Uterus (tissue), 2 donors: ENCODE data around the gene SGK2.

Experiments
- POLR2A ChIP-seq, 2 donors: fragments of 450-650 bp; IDR thresholded peaks; one replicate each; pipeline ENCODE4 v1.6.1; 2016; ENCODE audit warnings: antibody characterized with exemption in 2 of 2, mild to moderate bottlenecking in 1 of 2, moderate library complexity in 1 of 2
- TF ChIP-seq, protein P1 (sequence below), 4 experiments: fragments of 200-600 bp in 2 of 4; fragments of 450-650 bp in 2 of 4; sonication (generic) in 2 of 4; IDR thresholded peaks; one replicate each; pipeline ENCODE4 v1.5.1; 2016 to 2019; ENCODE audit warnings: antibody characterized with exemption in 4 of 4, mild to moderate bottlenecking in 2 of 4, moderate library complexity in 1 of 4

DNA sequence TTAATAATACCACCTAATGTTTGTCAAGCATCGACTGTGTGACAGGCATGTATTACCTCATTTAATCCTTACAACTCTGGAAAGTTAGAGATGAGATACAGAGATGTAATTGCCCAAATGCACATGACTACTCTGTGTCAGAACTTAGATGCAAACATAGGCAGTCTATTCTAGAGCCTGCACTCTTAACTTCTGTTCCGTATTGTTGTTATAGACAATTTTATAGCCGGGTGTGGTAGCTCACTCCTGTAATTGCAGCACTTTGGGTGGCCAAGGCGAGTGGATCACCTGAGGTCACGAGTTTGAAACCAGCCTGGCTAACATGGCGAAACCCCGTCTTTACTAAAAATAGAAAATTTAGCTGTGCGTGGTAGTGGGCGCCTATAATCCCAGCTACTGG, 46.9 kb downstream of the SGK2 start:
- no peak for TF ChIP-seq POLR2A (IDR thresholded peaks at IDR 0.05)
- TF ChIP-seq, protein P1, sequence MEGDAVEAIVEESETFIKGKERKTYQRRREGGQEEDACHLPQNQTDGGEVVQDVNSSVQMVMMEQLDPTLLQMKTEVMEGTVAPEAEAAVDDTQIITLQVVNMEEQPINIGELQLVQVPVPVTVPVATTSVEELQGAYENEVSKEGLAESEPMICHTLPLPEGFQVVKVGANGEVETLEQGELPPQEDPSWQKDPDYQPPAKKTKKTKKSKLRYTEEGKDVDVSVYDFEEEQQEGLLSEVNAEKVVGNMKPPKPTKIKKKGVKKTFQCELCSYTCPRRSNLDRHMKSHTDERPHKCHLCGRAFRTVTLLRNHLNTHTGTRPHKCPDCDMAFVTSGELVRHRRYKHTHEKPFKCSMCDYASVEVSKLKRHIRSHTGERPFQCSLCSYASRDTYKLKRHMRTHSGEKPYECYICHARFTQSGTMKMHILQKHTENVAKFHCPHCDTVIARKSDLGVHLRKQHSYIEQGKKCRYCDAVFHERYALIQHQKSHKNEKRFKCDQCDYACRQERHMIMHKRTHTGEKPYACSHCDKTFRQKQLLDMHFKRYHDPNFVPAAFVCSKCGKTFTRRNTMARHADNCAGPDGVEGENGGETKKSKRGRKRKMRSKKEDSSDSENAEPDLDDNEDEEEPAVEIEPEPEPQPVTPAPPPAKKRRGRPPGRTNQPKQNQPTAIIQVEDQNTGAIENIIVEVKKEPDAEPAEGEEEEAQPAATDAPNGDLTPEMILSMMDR (IDR thresholded peaks at IDR 0.05), result no peak
